Measurements from ENCODE around the gene VPS33B. TPM values are rescaled to one million over a fixed set of nuclear protein-coding genes. Genes with fewer than 3 reads are reported as not detected.

Gene VPS33B
- total RNA-seq, 4 donors from 2014 or later: 6.7 to 12.6 (median 8.1) TPM

DNA sequence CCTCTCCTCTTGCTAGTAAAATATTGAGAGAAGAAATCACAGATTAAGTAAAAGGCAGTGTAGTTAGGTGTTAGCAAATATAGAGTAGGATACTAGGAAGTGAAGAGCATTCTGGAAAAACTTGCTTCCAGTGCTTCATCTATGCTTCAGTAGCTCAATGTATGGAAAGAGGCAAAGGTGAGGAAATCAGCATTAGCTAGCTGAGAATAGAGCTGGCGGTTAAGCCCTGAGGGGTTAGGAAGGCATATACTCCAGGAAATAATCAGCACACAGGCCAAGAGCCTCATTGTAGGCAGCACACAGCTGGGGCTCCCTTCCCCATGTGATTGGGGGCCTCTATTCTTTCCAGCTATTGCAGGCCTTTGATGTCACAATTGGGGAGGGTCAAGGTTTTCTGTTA lies 54.0 kb downstream of the VPS33B start:
- no peaks in the 10 kb centered on the region for H3K27me3 ChIP-seq
- TF ChIP-seq CTCF (IDR thresholded peaks at IDR 0.05) (no peak), POLR2A (IDR thresholded peaks at IDR 0.05) (no peak)
- DNase-seq: no peak
- no peaks in the 10 kb centered on the region for H3K9me3 ChIP-seq
- H3K27ac ChIP-seq: no peak overlapping the region
- no peaks in the 10 kb centered on the region for H3K36me3 ChIP-seq
- H3K4me1 ChIP-seq: no peaks in the 10 kb centered on the region
- intact Hi-C loops (cut with DNase I; ENCODE audit: low total_unique reads): no loop called here
- no peak overlapping the region for H3K4me3 ChIP-seq

- no peaks in the 10 kb centered on the region for H3K27me3 ChIP-seq
- H3K4me1 ChIP-seq: no peaks in the 10 kb centered on the region
- no peaks in the 10 kb centered on the region for H3K36me3 ChIP-seq
- TF ChIP-seq CTCF (IDR thresholded peaks at IDR 0.05): no peak
- TF ChIP-seq POLR2A (IDR thresholded peaks at IDR 0.05): no peak
- no peaks in the 10 kb centered on the region for H3K9me3 ChIP-seq
- no peak overlapping the region for H3K27ac ChIP-seq
- no peak for DNase-seq
- intact Hi-C loops (cut with DNase I; ENCODE audit: low total_unique reads): no loop called here
- H3K4me3 ChIP-seq: no peak overlapping the region
Measured at GRCh38 chr15:90967206-90967605, 55.2 kb downstream of the VPS33B start.

GRCh38 chr15:90966262-90966661 lies 56.1 kb downstream of the VPS33B start:
- Histone ChIP-seq H3K4me3 (no peak overlapping the region), H3K4me1 (no peaks in the 10 kb centered on the region), H3K9me3 (no peaks in the 10 kb centered on the region), H3K27me3 (no peaks in the 10 kb centered on the region), H3K36me3 (no peaks in the 10 kb centered on the region), H3K27ac (no peak overlapping the region)
- TF ChIP-seq CTCF (IDR thresholded peaks at IDR 0.05) (no peak), POLR2A (IDR thresholded peaks at IDR 0.05) (no peak)
- DNase-seq: no peak
- intact Hi-C loops (cut with DNase I; ENCODE audit: low total_unique reads): no loop called here

- no peak for TF ChIP-seq CTCF (IDR thresholded peaks at IDR 0.05)
- no peak for TF ChIP-seq POLR2A (IDR thresholded peaks at IDR 0.05)
- no peak for DNase-seq
- Histone ChIP-seq H3K36me3 (no peaks in the 10 kb centered on the region), H3K4me1 (no peaks in the 10 kb centered on the region), H3K27me3 (no peaks in the 10 kb centered on the region), H3K27ac (no peak overlapping the region), H3K4me3 (no peak overlapping the region), H3K9me3 (no peaks in the 10 kb centered on the region)
- intact Hi-C loops (cut with DNase I; ENCODE audit: low total_unique reads): no loop called here
Measured at GRCh38 chr15:90962021-90962420, 60.4 kb downstream of the VPS33B start.

DNA sequence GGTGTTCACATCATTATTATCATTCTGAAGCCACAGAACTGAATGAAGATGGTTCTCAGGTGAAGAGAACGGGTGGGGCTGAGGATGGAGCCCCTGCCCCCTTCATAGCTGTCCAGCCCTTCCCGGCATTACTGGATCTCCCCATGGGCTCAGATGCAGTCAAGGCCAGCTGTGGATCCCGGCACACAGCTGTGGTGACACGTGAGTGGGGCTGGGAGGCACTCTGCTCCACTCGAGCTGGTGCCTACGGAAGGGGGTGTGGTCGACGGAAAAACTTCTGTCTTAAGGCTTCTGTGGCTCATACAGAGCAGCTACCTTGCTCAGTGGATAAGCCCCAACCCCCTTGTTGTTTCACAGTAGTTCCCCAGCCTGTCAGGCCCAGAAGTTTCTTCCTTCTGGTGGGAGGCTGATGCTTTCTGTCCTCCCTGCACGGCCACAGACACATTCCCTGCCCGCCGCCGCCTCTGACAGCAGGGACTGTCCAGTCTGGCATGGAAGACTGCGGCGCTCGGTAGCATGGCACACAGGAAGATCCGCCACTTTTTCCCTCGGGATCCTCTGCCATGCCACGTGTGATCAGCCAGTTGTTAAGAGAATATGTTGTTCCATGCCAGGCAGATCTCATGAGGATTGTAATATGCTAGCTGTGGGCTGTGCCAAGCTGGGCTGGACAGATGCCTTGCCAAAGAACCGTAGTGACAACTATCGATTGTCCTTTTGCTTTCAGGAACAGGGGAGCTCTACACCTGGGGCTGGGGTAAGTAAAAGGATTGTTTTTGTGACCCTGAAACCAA lies 61.9 kb downstream of the VPS33B start:
- TF ChIP-seq POLR2A (IDR thresholded peaks at IDR 0.05) (no peak), CTCF (IDR thresholded peaks at IDR 0.05) (no peak)
- H3K9me3 ChIP-seq: no peaks in the 10 kb centered on the region
- no peak overlapping the region for H3K4me3 ChIP-seq
- no peak overlapping the region for H3K27ac ChIP-seq
- no peak for DNase-seq
- peaks cover 0 to 5% of the 10 kb centered on the region in 2 donors for H3K4me1 ChIP-seq
- intact Hi-C loops (cut with DNase I; ENCODE audit: low total_unique reads): no loop called here
- H3K36me3 ChIP-seq: no peaks in the 10 kb centered on the region
- H3K27me3 ChIP-seq: no peaks in the 10 kb centered on the region

Data from uterus (tissue), 4 donors.